Activated T-helper 17 cell treated with anti-CD3 and anti-CD28 coated beads, Interleukin-2, amount 50 U/mL, for 72 hours (primary cell): Measurements from ENCODE around the gene TMEM51. TPM values are rescaled to one million over a fixed set of nuclear protein-coding genes. Genes with fewer than 3 reads are reported as not detected.
"Not testable (repeated sequence)": the region's sequence is repeated elsewhere in the genome, so short reads cannot be mapped to it uniquely, and the experiment has no call there.

ENCODE experiments used
- ATAC-seq: fragments of 150-1000 bp; cut with Tn5 transposase; replicated peaks from 2 replicates; pipeline ENCODE4 v1.10.0; 2021; ENCODE audit warnings: mild to moderate bottlenecking, moderate library complexity
- H3K27ac Mint-ChIP-seq: one replicate; pipeline ENCODE4 v1.8.0; 2022; ENCODE audit warnings: mixed read lengths
- H3K27me3 Mint-ChIP-seq: one replicate; pipeline ENCODE4 v1.8.0; 2022; ENCODE audit warnings: mixed read lengths
- H3K36me3 Mint-ChIP-seq: one replicate; pipeline ENCODE4 v1.8.0; 2022; ENCODE audit warnings: low read depth, mild to moderate bottlenecking, mixed read lengths
- H3K4me1 Mint-ChIP-seq: one replicate; pipeline ENCODE4 v1.8.0; 2022; ENCODE audit warnings: mixed read lengths
- H3K4me3 Mint-ChIP-seq: one replicate; pipeline ENCODE4 v1.8.0; 2022; ENCODE audit warnings: mild to moderate bottlenecking, mixed read lengths
- H3K9me3 Mint-ChIP-seq: one replicate; pipeline ENCODE4 v1.8.0; 2022; ENCODE audit warnings: mixed read lengths
- total RNA-seq, 2 donors: library from RNA; stranded (reverse); gene quantifications; one replicate each; pipeline ENCODE4 v1.2.3, GENCODE V29; 2022

The TMEM51 gene
- total RNA-seq, 2 donors from 2014 or later: not detected

- no peaks in the 10 kb centered on the region for H3K9me3 Mint-ChIP-seq
- H3K27me3 Mint-ChIP-seq: peaks cover 46% of the 10 kb centered on the region
- H3K36me3 Mint-ChIP-seq: no peaks in the 10 kb centered on the region
- H3K4me3 Mint-ChIP-seq: no peak overlapping the region
- H3K27ac Mint-ChIP-seq: no peak overlapping the region
- ATAC-seq: no peak
- H3K4me1 Mint-ChIP-seq: no peaks in the 10 kb centered on the region
Measured at GRCh38 chr1:15174615-15174983, 21.1 kb downstream of the TMEM51 start.

- H3K27ac Mint-ChIP-seq, ATAC-seq, H3K9me3 Mint-ChIP-seq, H3K36me3 Mint-ChIP-seq, H3K4me1 Mint-ChIP-seq, H3K4me3 Mint-ChIP-seq: not testable (repeated sequence)
- peaks cover 42% of the 10 kb centered on the region for H3K27me3 Mint-ChIP-seq
Measured at GRCh38 chr1:15175324-15176094, 22.0 kb downstream of the TMEM51 start.

DNA sequence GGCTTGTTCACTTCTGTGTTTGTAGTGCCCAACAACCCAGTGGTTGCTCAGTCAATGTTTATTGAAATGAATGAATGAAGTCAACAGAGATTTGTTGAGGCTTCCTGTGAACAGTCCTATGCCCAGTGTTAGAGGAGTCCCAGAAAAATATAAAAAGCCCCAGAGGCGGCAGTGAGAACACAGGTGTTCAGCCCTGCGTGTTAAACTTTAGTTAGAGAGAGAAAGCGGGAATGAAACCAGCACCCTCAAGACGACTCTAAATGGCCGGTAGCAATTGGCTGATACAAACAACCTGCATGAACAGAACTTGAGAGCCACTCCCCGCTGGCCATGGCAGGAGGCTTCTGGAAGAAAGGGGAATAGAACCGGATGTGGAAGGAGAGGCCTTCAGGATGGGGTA is 22.6 kb downstream of the TMEM51 start:
- Mint-ChIP-seq H3K4me3 (no peak overlapping the region), H3K36me3 (no peaks in the 10 kb centered on the region), H3K27ac (no peak overlapping the region), H3K27me3 (peaks cover 42% of the 10 kb centered on the region), H3K9me3 (no peaks in the 10 kb centered on the region), H3K4me1 (no peaks in the 10 kb centered on the region)
- ATAC-seq: no peak

DNA sequence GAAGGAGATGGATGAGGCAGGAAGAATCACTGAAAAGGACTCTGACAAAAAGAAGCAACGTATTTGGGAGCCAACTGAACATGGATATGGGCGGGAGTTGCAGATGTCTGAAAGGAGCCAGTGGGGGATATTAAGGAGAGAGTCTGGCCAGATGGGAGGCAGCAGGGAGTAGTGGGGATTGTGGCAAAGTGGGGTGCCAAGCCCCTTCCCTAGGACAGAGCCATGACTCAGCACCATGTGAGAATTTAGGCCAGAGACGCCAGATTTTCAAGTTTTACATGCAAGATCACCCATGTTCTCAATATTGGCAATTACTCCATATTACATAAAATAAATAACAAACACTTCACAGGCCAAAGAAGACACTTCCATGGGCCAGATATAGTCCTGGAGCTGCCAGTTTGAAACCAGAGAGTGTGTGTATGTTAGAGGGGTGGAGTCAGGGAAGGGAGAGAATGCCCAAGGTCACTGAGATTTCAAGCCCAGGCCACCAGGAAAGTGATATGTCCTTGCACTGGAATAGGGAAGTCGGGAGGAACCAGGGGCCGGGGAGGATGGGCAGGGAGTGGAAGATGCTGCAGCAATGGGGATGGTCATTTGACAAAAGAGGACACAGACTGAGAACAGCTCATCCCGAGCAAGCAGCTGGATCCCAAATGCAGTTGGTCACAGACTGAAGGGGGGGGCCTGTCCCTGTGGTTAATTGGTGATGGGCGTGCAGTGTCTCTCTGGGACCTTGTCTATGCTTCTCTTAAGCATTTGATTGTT is 23.5 kb downstream of the TMEM51 start:
- H3K4me1 Mint-ChIP-seq: no peaks in the 10 kb centered on the region
- ATAC-seq: no peak
- no peak overlapping the region for H3K4me3 Mint-ChIP-seq
- peaks cover 42% of the 10 kb centered on the region for H3K27me3 Mint-ChIP-seq
- no peaks in the 10 kb centered on the region for H3K36me3 Mint-ChIP-seq
- no peak overlapping the region for H3K27ac Mint-ChIP-seq
- H3K9me3 Mint-ChIP-seq: no peaks in the 10 kb centered on the region

DNA sequence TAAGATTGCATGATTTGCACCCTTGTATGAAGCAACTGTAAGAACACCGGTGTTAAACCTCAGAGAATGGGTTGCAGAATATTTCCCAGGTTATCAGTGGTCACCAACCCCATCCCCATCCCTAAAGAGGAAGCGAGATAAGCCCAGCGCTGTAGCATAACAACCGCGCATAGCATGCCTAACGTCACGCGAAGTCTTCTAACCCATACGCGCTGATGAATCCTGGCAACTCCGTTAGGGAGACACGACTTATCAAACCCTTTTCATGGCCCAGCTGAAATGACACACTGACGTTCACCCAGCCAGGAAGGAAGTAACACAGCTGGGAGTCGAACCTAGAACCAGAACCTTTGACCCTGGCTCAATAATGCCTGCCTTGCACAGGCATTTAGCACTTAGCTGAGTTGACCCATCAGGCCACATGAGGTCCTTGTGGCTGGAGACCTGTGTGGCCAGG is 24.2 kb downstream of the TMEM51 start:
- Mint-ChIP-seq H3K9me3 (no peaks in the 10 kb centered on the region), H3K4me3 (no peak overlapping the region), H3K36me3 (no peaks in the 10 kb centered on the region), H3K4me1 (no peaks in the 10 kb centered on the region), H3K27ac (no peak overlapping the region), H3K27me3 (peaks cover 45% of the 10 kb centered on the region)
- ATAC-seq: no peak

DNA sequence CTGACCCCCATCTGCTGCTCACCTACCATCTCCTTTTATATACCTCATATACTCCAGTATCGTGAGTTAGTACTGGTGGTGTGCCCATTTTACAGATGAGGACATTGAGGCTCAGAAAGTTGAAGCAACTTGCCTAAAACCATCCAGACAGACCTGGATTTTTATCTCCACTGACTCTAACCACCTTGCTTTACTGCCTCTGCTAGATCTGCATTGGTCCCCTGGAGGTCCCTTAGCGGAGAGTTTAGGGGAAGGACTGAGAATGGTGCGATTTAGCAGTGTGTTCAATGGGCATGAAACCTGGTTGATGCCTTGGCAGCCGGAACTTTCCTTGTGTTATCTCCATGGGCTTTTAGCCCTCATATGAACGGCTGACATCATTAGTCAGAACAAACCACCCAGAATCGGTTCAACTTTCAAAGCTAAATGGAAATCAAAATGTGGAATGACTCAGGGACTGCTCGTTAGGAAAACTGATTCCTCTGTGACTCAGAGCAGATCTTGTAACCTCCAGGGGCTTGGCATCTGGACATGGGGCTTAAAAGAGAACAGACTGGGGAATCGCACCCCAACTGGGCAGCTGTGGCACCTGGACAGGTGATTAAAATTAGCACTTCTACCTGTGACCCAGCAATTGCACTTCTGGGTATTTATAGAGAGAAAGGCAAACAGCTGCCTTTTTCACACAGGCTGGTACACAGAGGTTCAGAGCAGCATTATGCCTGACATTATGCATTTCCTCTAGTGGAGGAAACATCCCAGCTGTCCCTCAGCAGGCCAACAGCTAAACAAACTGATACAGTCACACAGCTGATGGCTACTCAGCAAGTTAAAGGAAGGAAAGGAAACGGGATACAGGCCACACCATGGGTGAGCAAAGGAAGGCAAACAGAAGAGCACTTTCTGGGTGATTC is 25.3 kb downstream of the TMEM51 start:
- no peaks in the 10 kb centered on the region for H3K36me3 Mint-ChIP-seq
- peak; percentile 24 for ATAC-seq
- H3K9me3 Mint-ChIP-seq: no peaks in the 10 kb centered on the region
- no peak overlapping the region for H3K27ac Mint-ChIP-seq
- H3K27me3 Mint-ChIP-seq: peaks cover 49% of the 10 kb centered on the region
- H3K4me1 Mint-ChIP-seq: no peaks in the 10 kb centered on the region
- no peak overlapping the region for H3K4me3 Mint-ChIP-seq

- no peak overlapping the region for H3K27ac Mint-ChIP-seq
- H3K27me3 Mint-ChIP-seq: peaks cover 51% of the 10 kb centered on the region
- H3K36me3 Mint-ChIP-seq: no peaks in the 10 kb centered on the region
- H3K4me1 Mint-ChIP-seq: no peaks in the 10 kb centered on the region
- H3K9me3 Mint-ChIP-seq: no peaks in the 10 kb centered on the region
- H3K4me3 Mint-ChIP-seq: no peak overlapping the region
- no peak for ATAC-seq
Measured at GRCh38 chr1:15179485-15179883, 25.9 kb downstream of the TMEM51 start.

DNA sequence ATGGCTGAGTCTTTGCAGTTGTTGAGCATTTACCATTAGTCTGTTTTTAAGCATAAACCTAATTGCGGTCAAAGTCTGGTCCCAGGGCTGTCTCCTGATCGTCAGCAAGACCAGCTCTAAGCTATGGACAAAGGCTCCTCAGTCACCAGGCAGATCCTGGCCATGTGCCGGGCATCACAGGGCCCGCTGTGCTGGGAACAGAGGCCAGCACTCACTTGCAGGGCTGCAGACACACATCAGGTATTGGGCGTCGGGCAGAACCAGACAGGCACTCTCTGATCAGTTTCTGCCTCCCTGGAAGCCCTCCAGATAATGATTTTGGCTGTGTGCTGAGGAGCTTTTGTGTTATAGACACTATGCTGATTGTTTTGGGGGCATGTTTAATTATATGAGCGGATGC is 26.6 kb downstream of the TMEM51 start:
- no peaks in the 10 kb centered on the region for H3K9me3 Mint-ChIP-seq
- H3K4me3 Mint-ChIP-seq: no peak overlapping the region
- no peak overlapping the region for H3K27ac Mint-ChIP-seq
- H3K4me1 Mint-ChIP-seq: no peaks in the 10 kb centered on the region
- no peaks in the 10 kb centered on the region for H3K36me3 Mint-ChIP-seq
- ATAC-seq: no peak
- peaks cover 51% of the 10 kb centered on the region for H3K27me3 Mint-ChIP-seq

DNA sequence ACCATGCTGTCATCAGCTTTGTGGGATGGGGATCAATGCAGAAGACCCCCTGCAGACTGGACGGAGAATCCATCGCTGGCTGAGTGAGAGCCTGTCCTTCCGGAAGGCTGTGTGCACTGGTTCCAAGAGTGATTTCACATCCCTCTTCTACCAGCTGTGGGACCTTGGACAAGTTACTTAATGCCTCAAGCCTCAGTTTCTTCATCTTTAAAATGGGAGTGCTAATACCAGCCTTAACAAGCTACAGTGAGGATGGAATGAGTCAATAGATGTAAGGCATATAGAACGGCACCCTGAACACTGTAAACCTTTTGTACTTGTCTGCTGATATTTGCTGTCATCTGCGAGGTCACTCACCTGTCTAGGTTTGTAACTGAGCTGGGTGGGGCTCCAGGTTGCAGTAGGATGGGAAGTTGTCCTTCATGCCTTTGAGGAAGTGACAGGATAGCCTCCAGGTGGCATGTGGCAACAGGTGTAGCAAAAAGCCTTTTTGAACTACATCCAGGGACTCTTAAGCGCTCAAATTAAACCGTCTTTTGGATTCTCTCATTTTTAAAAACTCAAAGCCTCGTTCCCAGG is 27.5 kb downstream of the TMEM51 start:
- H3K36me3 Mint-ChIP-seq: no peaks in the 10 kb centered on the region
- H3K4me3 Mint-ChIP-seq: no peak overlapping the region
- H3K9me3 Mint-ChIP-seq: no peaks in the 10 kb centered on the region
- no peak for ATAC-seq
- H3K4me1 Mint-ChIP-seq: no peaks in the 10 kb centered on the region
- H3K27me3 Mint-ChIP-seq: peaks cover 44% of the 10 kb centered on the region
- no peak overlapping the region for H3K27ac Mint-ChIP-seq

DNA sequence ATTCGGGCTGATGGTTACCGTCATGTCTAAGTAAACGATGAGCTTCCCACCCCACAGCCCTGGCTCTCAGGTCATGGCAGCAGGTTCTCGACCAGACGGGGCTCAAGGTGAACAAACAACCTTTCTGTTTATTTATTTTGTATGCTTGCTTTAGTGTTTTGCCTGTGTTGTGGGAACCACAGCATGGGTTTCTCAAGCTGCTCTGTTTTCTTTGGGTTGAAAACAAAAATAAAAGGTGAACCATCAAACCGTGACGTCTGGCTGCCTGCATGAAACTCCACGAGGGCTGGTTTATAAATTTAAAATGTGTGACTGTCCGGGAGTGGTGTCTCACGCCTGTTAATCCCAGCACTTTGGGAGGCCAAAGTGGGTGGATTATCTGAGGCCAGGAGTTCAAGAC is 28.0 kb downstream of the TMEM51 start:
- Mint-ChIP-seq H3K27me3 (peaks cover 39% of the 10 kb centered on the region), H3K36me3 (no peaks in the 10 kb centered on the region), H3K4me1 (no peaks in the 10 kb centered on the region), H3K9me3 (no peaks in the 10 kb centered on the region), H3K27ac (no peak overlapping the region), H3K4me3 (no peak overlapping the region)
- ATAC-seq: no peak

DNA sequence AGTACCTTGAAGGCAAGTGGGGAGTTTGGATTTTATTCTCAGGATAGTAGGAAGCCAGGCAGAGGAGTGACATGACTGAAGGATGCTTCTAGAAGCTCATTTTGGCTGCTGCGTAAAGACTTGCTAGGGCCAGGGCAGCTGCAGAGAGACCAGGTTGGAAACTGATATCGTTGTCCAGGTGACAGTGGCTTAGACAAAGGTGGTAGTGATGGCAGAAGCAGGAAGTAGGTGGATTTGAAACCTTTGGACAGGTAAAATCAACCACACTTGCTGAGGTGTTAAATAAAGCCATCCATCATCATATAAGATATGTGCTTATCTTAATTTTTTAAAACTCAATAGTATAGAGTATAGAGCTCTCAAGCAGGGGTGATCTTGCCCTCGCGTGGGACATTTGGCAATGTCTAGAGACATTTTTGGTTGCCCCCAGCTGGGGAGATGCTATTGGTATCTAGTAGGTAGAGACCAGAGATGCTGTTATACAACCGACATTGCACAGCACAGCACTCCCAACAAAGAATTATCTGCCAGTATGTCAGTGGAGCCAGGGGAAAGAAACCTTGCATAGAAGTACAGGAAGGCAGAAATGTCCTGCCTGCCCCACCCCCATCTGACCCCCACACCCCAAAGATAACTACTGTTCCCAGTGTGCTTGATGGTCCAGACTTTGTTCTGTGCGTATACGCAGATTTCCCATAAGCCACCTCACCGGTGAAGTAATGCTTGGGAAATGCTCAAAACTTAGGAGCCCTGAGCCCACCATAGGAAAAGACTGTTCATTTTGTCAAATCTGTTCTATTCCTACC is 31.1 kb downstream of the TMEM51 start:
- no peak for ATAC-seq
- Mint-ChIP-seq H3K36me3 (no peaks in the 10 kb centered on the region), H3K27me3 (peaks cover 23% of the 10 kb centered on the region), H3K4me1 (no peaks in the 10 kb centered on the region), H3K27ac (no peak overlapping the region), H3K9me3 (no peaks in the 10 kb centered on the region), H3K4me3 (no peak overlapping the region)

- Mint-ChIP-seq H3K4me1 (no peaks in the 10 kb centered on the region), H3K27ac (no peak overlapping the region), H3K27me3 (peaks cover 23% of the 10 kb centered on the region), H3K36me3 (no peaks in the 10 kb centered on the region), H3K9me3 (no peaks in the 10 kb centered on the region), H3K4me3 (no peak overlapping the region)
- ATAC-seq: no peak
Measured at GRCh38 chr1:15185617-15186016, 32.1 kb downstream of the TMEM51 start.

GRCh38 chr1:15186073-15186845 is 32.7 kb downstream of the TMEM51 start:
- no peak overlapping the region for H3K27ac Mint-ChIP-seq
- peaks cover 23% of the 10 kb centered on the region for H3K27me3 Mint-ChIP-seq
- no peak for ATAC-seq
- no peaks in the 10 kb centered on the region for H3K4me1 Mint-ChIP-seq
- H3K9me3 Mint-ChIP-seq: no peaks in the 10 kb centered on the region
- no peaks in the 10 kb centered on the region for H3K36me3 Mint-ChIP-seq
- H3K4me3 Mint-ChIP-seq: no peak overlapping the region
